ENCODE measurements around the gene DPH1. TPM values are rescaled to one million over a fixed set of nuclear protein-coding genes. Genes with fewer than 3 reads are reported as not detected.

Gene DPH1
- total RNA-seq, 5 donors from 2014 or later (not counting 1 experiment from before 2014, with no cell fraction given) = 84.6 to 116 (median 94.2) TPM

GRCh38 chr17:2057760-2058585 is 28.0 kb downstream of the DPH1 start:
- 51% methylated on average over 98 of the region's 98 CpGs for WGBS (ENCODE audit: insufficient coverage)
- H3K4me3 Mint-ChIP-seq = no peak overlapping the region
- DNase-seq = peak in 3 of 35 experiments; percentile 23 to 49 (median 32)

GRCh38 chr17:2058586-2059546 is 28.9 kb downstream of the DPH1 start:
- Histone ChIP-seq H3K27me3 (replicated peaks in 1 of 2; ENCODE audit: control insufficient read depth in 2 of 2, extremely low read depth in 1 of 2, insufficient read depth in 2 of 2, low read length in 1 of 2) (peaks cover 2 to 50% of the 10 kb centered on the region in 2 experiments), H3K9me3 (no peaks in the 10 kb centered on the region), H3K36me3 (ENCODE audit: control insufficient read depth in 2 of 2, extremely low read depth in 1 of 2, insufficient read depth in 1 of 2, low read length in 1 of 2) (peaks cover 4 to 15% of the 10 kb centered on the region in 2 donors), H3K4me1 (ENCODE audit: control insufficient read depth in 1 of 2, extremely low read depth in 1 of 2, insufficient read depth in 2 of 2, low read length in 2 of 2) (peaks cover 9 to 37% of the 10 kb centered on the region in 2 experiments), H3K27ac (ENCODE audit: low read length) (no peak overlapping the region), H3K4me3 (ENCODE audit: control insufficient read depth in 1 of 2, extremely low read depth in 1 of 2, low read length in 1 of 2) (no peak overlapping the region)
- POLR2A ChIA-PET = no interaction called here
- Mint-ChIP-seq H3K4me1 (peaks cover 5 to 17% (median 11%) of the 10 kb centered on the region in 3 donors), H3K27ac (no peak overlapping the region), H3K4me3 (peak overlapping the region in 1 of 3 donors; percentile 62), H3K9me3 (no peaks in the 10 kb centered on the region), H3K36me3 (peaks cover 34% of the 10 kb centered on the region), H3K27me3 (peaks cover 7 to 13% of the 10 kb centered on the region in 2 donors)
- CTCF ChIA-PET = interaction anchor here (0.5 to 5.1 kb wide), 7 partner anchors 8 to 796 kb away, joined by 3 to 58 read pairs (median 3); no protein-coding TSS in a partner anchor
- no peak for ATAC-seq (replicated peaks in 1 of 4)
- peak in 28 of 35 experiments; percentile 30 to 78 (median 50) for DNase-seq
- WGBS (ENCODE audit: insufficient coverage) = 29% methylated on average over 50 of the region's 78 CpGs

More at GRCh38 chr17:2057760-2058585, 28.0 kb downstream of the DPH1 start:
- Mint-ChIP-seq H3K27ac (no peak overlapping the region), H3K4me1 (peaks cover 11 to 21% (median 16%) of the 10 kb centered on the region in 3 donors), H3K9me3 (no peaks in the 10 kb centered on the region), H3K27me3 (peaks cover 7 to 13% of the 10 kb centered on the region in 2 donors), H3K36me3 (peaks cover 25% of the 10 kb centered on the region)
- Histone ChIP-seq H3K4me1 (ENCODE audit: control insufficient read depth in 1 of 2, extremely low read depth in 1 of 2, insufficient read depth in 2 of 2, low read length in 2 of 2) (peaks cover 14 to 46% of the 10 kb centered on the region in 2 experiments), H3K36me3 (ENCODE audit: control insufficient read depth in 2 of 2, extremely low read depth in 1 of 2, insufficient read depth in 1 of 2, low read length in 1 of 2) (peaks cover 4 to 10% of the 10 kb centered on the region in 2 donors), H3K27ac (ENCODE audit: low read length) (no peak overlapping the region), H3K9me3 (no peaks in the 10 kb centered on the region), H3K4me3 (ENCODE audit: control insufficient read depth in 1 of 2, extremely low read depth in 1 of 2, low read length in 1 of 2) (peak overlapping the region in 1 of 2 donors; percentile 38), H3K27me3 (replicated peaks in 1 of 2; ENCODE audit: control insufficient read depth in 2 of 2, extremely low read depth in 1 of 2, insufficient read depth in 2 of 2, low read length in 1 of 2) (peaks cover 2 to 44% of the 10 kb centered on the region in 2 experiments)
- ChIA-PET POLR2A (no interaction called here), CTCF (interaction anchor here (0.5 to 5.1 kb wide), 6 partner anchors 9 to 795 kb away, joined by 3 to 58 read pairs (median 3); no protein-coding TSS in a partner anchor)
- ATAC-seq (replicated peaks in 1 of 4) = no peak

GRCh38 chr17:2059547-2060384 is 29.8 kb downstream of the DPH1 start:
- H3K4me1 ChIP-seq (ENCODE audit: control insufficient read depth in 1 of 2, extremely low read depth in 1 of 2, insufficient read depth in 2 of 2, low read length in 2 of 2) = peaks cover 5 to 33% of the 10 kb centered on the region in 2 experiments
- H3K27ac ChIP-seq (ENCODE audit: low read length) = no peak overlapping the region
- peaks cover 4 to 24% of the 10 kb centered on the region in 2 donors for H3K36me3 ChIP-seq (ENCODE audit: control insufficient read depth in 2 of 2, extremely low read depth in 1 of 2, insufficient read depth in 1 of 2, low read length in 1 of 2)
- WGBS (ENCODE audit: insufficient coverage) = 84% methylated on average over 13 of the region's 21 CpGs
- Mint-ChIP-seq H3K27ac (peak overlapping the region; percentile 39 to 52), H3K9me3 (no peaks in the 10 kb centered on the region), H3K27me3 (peaks cover 7 to 14% of the 10 kb centered on the region in 2 donors), H3K36me3 (peaks cover 43% of the 10 kb centered on the region), H3K4me3 (peak overlapping the region; percentile 13 to 62 (median 32)), H3K4me1 (peaks cover 5 to 19% (median 12%) of the 10 kb centered on the region in 3 donors)
- ChIA-PET CTCF (interaction anchor here (0.6 to 5.1 kb wide), 4 partner anchors 27 to 194 kb away, joined by 3 to 58 read pairs (median 4); no protein-coding TSS in a partner anchor), POLR2A (no interaction called here)
- no peaks in the 10 kb centered on the region for H3K9me3 ChIP-seq
- no peak for ATAC-seq (replicated peaks in 1 of 4)
- no peak for DNase-seq
- H3K4me3 ChIP-seq (ENCODE audit: control insufficient read depth in 1 of 2, extremely low read depth in 1 of 2, low read length in 1 of 2) = no peak overlapping the region
- H3K27me3 ChIP-seq (replicated peaks in 1 of 2; ENCODE audit: control insufficient read depth in 2 of 2, extremely low read depth in 1 of 2, insufficient read depth in 2 of 2, low read length in 1 of 2) = peaks cover 2 to 54% of the 10 kb centered on the region in 2 experiments

- Mint-ChIP-seq H3K36me3 (peaks cover 48% of the 10 kb centered on the region), H3K9me3 (no peaks in the 10 kb centered on the region), H3K4me1 (peaks cover 5 to 21% (median 14%) of the 10 kb centered on the region in 3 donors), H3K27ac (peak overlapping the region in 1 of 2 donors; percentile 33), H3K4me3 (no peak overlapping the region), H3K27me3 (peaks cover 7 to 15% of the 10 kb centered on the region in 2 donors)
- H3K27ac ChIP-seq (ENCODE audit: low read length) = no peak overlapping the region
- no peak overlapping the region for H3K4me3 ChIP-seq (ENCODE audit: control insufficient read depth in 1 of 2, extremely low read depth in 1 of 2, low read length in 1 of 2)
- CTCF ChIA-PET = no interaction called here
- H3K9me3 ChIP-seq = no peaks in the 10 kb centered on the region
- 98% methylated on average over 6 of the region's 6 CpGs for WGBS (ENCODE audit: insufficient coverage)
- ATAC-seq (replicated peaks in 1 of 4) = no peak
- peaks cover 5 to 37% of the 10 kb centered on the region in 2 experiments for H3K4me1 ChIP-seq (ENCODE audit: control insufficient read depth in 1 of 2, extremely low read depth in 1 of 2, insufficient read depth in 2 of 2, low read length in 2 of 2)
- peaks cover 2 to 58% of the 10 kb centered on the region in 2 experiments for H3K27me3 ChIP-seq (replicated peaks in 1 of 2; ENCODE audit: control insufficient read depth in 2 of 2, extremely low read depth in 1 of 2, insufficient read depth in 2 of 2, low read length in 1 of 2)
- DNase-seq = no peak
- POLR2A ChIA-PET = no interaction called here
- peaks cover 4 to 30% of the 10 kb centered on the region in 2 donors for H3K36me3 ChIP-seq (ENCODE audit: control insufficient read depth in 2 of 2, extremely low read depth in 1 of 2, insufficient read depth in 1 of 2, low read length in 1 of 2)
Measured at GRCh38 chr17:2060385-2060658, 30.4 kb downstream of the DPH1 start.

GRCh38 chr17:2060681-2061440 is 30.9 kb downstream of the DPH1 start:
- peaks cover 5 to 21% (median 14%) of the 10 kb centered on the region in 3 donors for H3K4me1 Mint-ChIP-seq

More at GRCh38 chr17:2060681-2061440, 30.9 kb downstream of the DPH1 start:
- Mint-ChIP-seq H3K4me3 (no peak overlapping the region), H3K9me3 (no peaks in the 10 kb centered on the region), H3K27me3 (peaks cover 7 to 15% of the 10 kb centered on the region in 2 donors), H3K27ac (peak overlapping the region in 1 of 2 donors; percentile 33), H3K36me3 (peaks cover 52% of the 10 kb centered on the region)
- Histone ChIP-seq H3K4me1 (ENCODE audit: control insufficient read depth in 1 of 2, extremely low read depth in 1 of 2, insufficient read depth in 2 of 2, low read length in 2 of 2) (peaks cover 5 to 37% of the 10 kb centered on the region in 2 experiments), H3K27ac (ENCODE audit: low read length) (no peak overlapping the region), H3K36me3 (ENCODE audit: control insufficient read depth in 2 of 2, extremely low read depth in 1 of 2, insufficient read depth in 1 of 2, low read length in 1 of 2) (peaks cover 9 to 34% of the 10 kb centered on the region in 2 donors), H3K27me3 (replicated peaks in 1 of 2; ENCODE audit: control insufficient read depth in 2 of 2, extremely low read depth in 1 of 2, insufficient read depth in 2 of 2, low read length in 1 of 2) (peaks cover 2 to 59% of the 10 kb centered on the region in 2 experiments), H3K4me3 (ENCODE audit: control insufficient read depth in 1 of 2, extremely low read depth in 1 of 2, low read length in 1 of 2) (no peak overlapping the region), H3K9me3 (no peaks in the 10 kb centered on the region)
- DNase-seq (no peak), ATAC-seq (replicated peaks in 1 of 4) (no peak)
- ChIA-PET CTCF (no interaction called here), POLR2A (no interaction called here)
- 88% methylated on average over 15 of the region's 21 CpGs for WGBS (ENCODE audit: insufficient coverage)
